HG03571 (cell line): ENCODE measurements around the gene SYNDIG1.

Experiments used
- ATAC-seq: cut with Tn5 transposase; IDR thresholded peaks from one replicate; pipeline ENCODE4 v1.9.1; 2021; ENCODE audit not compliant: unreplicated experiment

SYNDIG1 gene

DNA sequence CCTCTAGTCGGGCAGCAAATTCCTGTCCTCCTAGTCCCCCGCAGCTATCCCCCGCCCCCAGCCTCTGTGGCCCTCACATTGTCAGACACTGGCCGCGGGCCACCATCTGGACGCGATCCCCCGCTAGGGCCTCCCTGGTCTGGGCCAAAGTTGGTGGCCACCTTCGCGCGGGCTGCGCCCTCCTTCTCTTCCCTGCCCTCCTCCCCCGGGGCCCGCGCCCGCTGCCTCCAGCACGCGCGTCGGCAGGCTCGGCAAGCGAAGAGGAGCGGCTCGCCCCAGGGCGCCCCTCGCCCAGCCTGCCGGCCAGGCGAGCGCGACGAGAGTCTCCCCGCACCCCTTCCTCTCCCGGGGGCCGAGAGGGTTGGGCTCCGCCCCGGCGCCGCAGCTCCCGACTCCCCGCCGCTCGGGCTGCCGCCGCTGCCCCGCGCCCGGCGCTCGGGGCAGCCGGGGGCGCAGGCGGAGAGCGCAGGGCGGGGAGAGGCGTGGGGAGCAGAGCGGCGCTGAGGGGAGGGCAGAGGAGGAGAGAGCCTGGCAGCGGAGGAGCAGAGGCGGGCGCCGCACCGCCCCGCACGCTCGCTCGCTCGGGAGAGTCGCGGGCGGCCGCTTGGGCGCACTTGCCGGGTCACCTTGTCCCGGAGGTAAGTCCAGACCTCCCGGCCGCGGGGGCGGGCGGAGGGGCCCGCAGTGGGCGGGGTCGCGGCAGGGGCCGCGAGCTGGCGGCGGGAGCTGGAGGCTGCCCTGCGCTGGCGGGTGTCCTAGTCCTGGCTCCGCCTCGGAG lies at the start of gene SYNDIG1:
SYNDIG1 (plus strand) TSS at position 514 of the 778 bp plus-strand sequence. CDS start 73,469 bp downstream, outside the sequence.
- ATAC-seq = no peak

DNA sequence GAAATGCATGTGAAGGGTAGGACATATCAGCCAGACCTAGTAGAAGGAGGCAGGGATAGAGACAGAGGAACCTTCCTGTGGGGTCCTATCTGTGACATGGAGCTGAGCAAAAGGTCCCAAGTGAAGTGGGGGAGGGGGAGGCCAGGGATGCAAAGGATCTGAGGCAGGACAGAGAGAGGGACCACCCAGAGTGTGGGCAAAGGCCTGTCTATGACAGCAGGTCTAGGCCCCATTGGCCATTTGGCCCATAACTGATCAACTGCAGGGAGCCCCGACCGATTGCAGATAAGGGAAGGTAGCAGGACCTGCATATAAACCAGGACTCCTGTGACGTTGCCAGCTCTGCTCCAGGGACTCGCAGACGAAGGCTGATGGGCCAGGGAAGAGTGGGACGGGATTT lies 49.6 kb upstream of the SYNDIG1 start:
- no peak for ATAC-seq

DNA sequence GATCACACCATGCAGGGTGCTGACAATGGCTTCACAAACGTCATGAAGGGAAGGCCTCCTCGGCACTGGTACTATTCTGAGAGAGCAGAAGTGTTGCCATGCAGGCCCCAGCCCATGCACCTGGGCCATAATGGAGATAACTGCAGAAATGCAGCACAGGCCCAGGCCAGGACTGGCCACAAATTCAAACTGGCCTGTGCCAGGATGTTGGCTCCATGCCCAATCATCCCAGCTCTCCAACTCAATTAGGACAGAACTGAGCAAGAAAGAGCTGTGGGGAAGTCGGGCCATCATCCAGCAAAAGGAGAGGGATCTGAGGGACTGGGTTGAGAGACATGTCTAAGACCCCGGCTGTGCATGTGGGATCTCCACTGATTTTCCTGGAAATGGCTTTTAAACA lies 48.9 kb upstream of the SYNDIG1 start:
- no peak for ATAC-seq

DNA sequence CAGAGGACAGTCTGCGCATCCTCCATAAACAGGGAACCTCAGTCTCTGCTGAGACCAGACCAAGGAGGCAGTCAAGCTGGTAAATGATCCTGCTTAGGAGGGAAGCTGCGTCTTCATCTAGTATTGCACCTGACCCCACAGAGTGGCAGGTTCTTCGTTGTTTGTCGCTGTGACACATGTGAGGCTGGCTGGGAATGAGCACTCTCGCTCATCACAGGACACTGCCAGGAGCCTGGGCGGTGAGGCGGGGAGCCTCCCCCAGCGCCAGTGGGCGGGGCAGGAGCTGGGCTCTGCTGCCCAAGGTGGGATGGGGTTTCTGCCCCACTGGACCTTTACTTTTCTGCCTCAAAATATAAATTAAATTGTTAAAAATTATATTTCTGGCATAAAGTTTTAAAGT lies 48.4 kb upstream of the SYNDIG1 start:
- no peak for ATAC-seq

DNA sequence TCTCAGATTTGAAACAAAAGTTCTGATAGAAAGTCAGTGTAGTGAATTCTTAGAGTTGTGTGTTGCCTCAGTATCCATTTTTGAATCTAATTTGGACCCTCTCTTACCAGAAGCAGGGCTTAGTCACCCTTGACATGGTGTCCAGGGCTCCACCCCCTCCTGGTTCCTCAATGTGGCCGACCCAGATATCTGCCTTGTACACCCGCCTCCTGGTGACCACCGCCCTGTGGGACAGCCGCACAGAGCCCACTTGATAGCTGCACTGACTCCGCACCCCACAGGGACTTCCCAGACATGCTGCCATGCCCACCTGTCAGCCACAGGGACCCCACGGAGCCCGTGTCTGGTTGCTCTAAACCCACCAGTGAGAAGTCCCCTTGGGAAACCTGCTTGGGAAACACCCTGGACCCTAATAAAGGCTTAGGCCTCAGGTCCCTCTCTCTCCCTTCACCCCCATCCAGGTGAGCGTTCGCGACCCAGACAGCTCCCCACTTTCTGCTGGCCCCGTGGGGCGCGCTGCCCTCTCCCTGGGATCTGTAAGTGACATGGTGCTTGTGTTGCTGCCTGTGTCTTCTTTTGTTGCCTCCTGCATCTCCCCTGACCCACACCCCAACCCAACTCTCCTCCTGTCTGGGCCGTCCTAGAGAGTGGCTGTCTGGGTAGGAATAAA lies 47.2 kb upstream of the SYNDIG1 start:
- ATAC-seq = no peak

DNA sequence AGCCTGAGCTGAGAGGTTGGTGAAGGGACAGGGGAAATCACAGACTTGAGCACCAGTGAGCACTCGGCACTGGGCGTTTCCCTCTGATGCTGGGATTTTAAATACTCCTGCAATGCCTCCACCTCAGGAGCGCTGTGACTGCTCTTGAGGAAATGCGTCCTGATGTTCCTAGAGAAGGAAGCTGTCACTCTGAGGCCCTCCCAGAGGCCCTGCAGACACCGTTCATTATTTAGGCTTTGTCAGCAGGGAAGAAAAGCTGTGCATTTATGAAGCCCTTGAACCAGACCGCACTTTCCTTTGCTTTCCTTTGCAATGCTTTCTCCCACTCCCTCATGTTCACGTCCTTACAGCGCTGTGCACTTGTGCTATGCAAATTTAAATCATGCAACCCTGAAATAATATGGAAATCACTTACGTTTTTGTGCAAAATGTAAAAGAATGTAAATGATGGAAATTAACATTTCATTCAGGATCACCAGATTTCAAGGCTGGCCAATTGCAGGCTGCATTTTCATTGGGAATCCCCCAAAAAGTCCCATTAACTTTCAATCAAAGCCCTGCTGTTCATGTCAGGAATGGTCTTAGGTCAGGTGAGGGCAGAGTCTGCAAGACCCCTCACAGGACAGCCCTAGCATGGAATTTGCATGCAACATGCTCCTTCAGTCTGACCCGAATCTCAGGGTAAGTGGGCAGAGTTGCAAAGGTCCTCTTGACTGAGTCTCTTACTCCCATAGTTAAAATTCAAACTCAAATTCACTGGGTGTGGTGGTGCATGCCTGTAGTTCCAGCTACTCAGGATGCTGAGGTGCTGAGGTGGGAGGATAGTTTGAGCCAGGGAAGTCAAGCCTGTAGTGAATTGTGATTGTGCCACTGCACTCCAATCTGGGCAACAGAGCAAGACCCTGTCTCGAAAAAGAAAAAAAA lies 45.8 kb upstream of the SYNDIG1 start:
- no peak for ATAC-seq

DNA sequence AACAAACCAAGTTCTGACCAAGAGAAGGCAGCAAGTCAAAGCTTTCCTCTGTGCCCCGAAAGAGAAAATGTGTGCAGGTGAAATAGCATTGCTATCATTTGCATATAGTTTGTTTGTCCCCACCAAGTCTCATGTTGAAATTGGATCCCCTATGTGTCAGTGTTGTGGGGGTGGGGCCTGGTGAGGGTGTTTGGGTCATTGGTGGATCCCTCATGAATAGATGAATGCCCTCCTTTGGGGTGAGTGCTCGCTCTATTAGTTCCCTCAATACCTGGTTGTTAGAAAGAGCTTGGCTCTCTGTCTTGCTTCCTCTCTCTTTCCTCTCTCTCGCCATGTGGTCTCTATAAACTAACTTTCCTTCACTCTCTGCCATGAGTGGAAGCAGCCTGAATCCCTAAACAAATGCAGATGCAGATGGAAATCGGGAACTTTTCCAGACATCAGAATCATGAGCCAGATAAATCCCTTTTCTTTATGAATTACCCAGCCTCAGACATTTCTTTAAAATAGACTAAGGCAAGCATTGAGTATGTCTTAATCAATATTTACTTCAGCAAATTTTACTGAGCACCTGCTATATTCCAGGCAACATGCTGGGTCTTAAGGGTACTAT lies 43.8 kb upstream of the SYNDIG1 start:
- no peak for ATAC-seq

DNA sequence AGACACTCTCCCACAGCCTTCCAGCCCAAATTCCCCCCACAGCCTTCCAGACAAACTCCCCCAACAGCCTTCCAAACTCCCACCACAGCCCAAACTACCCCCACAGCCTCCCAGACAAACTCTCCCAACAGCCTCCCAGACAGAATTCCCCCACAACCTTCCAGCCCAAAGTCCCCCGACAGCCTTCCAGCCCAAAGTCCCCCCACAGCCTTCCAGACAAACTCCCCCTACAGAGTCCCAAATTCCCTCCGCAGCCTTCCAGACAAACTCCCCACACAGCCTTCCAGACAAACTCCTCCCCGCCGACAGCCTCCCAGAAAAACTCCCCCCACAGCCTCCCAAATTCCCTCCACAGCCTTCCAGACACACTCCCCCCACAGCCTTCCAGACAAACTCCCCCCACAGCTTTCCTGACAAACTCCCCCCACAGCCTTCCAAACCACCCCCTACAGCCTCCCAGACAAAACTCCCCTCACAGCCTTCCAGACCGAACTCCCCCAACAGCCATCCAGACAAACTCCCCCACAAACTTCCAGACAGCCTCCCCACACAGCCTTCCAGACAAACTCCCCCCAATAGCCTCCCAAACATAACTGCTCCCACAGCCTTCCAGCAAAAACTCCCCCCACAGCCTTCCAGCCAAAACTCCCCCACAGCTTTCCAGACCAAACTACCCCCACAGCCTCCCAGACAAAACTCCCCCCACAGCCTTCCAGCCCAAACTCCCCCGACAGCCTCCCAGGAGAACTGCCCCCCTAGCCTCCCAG lies 38.0 kb upstream of the SYNDIG1 start:
- ATAC-seq = no peak

DNA sequence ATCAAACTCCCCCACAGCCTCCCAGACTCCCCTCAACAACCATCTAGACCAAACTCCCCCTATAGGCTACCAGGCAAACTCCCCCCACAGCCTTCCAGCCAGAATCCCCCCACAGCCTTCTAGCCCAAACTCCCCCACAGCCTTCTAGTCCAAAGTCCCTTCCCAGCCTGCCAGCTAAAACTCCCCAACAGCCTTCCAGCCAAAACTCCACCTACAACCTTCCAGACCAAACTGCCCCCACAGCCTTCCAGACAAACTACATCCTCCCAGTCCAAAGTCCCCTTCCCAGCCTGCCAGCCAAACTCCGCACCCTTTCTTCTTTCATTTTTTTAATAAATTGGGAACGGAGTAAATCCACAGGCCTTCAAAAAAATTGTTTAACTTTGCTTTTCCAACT lies 37.4 kb upstream of the SYNDIG1 start:
- no peak for ATAC-seq

DNA sequence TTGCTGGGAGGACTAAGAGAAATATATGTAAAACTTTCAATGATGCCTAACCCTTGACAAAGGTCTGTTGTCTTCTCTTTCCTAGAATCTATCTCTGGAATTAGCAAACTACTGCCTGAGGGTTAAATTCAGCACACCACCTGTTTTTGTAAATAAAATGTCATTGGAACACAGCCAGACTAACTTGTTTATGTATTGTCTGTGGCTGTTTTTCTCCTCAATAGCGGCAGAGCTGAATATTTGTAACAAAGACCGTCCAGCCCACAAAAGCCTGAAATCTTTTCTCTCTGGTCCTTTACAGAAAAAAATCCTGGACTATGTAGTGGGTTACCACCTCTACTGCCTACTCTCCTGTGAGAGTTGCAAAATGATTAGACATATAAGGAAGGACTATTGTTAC lies 33.3 kb upstream of the SYNDIG1 start:
- no peak for ATAC-seq

DNA sequence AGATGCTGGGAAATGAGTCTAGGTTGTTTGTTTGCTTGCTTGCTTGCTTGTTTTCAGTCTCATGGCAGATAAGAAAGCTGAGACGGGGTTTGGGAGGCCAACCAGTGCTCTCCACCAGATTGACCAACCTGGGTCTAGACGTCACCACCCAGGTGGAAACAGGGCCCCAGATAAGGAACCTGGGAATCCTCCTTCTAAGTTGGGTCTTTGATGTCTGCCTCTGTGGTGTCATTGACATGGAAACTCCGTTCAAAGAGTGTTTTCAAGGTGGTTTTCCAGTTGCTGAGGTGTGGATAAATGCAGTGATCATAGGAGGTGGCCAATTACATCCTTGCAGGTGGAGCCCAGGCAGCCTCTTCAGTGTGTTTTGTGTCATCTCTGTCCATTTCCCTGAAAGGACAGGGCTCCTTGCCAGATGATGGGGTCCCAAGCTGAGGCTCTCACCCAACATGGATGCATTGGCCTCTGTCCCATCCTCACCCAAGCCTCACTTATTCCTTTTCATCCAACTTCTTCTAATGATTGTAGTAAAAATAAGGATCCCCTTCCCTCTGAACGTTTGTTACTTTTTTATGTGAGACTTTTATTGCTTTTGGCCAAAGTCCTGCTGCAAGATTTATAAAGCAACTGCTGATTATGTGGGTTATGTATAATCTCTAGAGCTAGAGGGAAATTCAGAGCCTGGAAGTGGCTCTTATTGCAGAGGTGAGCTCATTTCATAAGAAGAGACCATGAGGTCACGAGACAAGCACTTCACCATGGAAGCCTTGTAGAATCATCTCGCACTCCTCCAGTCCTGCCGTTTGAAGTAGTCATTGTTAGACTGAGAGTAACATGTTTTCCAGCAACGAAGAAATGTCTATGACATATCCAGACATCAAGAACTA lies 32.0 kb upstream of the SYNDIG1 start:
- ATAC-seq = no peak

DNA sequence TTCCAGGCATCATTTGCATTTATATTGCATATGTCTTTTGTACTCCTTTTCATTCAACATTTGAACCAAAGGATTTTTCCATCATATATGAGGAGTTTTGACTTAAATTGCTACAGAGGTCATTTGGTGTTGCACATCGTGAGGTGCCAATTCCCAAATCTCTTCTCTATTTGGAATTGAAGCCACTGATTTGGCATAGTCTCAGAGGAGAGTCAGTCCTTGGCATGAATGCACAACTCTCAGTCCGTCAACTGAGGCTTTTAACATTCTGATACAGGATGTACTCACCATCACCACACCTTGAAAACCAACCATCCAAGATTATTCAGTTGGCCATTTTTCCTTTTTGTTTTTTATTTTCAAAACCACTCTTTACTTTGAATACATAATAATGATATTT lies 31.1 kb upstream of the SYNDIG1 start:
- ATAC-seq = no peak

DNA sequence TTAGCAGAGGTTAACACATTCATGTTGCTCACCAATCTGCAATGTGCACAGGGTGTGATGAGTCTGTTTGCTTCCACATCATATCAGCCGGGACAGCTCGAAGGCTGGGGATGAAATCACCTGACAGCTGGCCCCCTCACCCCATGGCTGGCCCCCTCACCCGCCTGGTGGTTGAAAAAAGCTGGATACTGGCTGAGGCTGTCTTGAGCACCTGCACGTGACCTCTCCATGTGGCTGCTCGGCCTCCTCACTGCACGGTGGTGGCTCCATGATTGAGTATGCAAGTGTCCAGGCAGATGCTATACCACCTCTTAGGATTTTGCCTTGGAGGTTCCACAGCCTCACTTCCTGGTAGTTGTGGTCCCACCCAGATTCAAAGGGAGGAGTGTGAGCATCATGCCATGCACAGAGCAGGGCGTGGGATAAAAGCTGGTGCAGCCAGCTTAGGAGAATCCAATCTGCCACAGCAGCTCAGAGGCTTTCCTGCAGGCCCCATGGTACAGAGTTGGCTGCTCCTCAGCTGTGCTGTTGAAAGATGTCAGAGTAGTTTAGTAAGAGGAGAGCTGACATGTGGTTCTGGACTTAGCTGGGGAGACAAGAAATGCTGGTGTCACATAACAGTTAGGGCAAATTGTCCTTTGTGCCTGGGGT lies 29.6 kb upstream of the SYNDIG1 start:
- no peak for ATAC-seq

DNA sequence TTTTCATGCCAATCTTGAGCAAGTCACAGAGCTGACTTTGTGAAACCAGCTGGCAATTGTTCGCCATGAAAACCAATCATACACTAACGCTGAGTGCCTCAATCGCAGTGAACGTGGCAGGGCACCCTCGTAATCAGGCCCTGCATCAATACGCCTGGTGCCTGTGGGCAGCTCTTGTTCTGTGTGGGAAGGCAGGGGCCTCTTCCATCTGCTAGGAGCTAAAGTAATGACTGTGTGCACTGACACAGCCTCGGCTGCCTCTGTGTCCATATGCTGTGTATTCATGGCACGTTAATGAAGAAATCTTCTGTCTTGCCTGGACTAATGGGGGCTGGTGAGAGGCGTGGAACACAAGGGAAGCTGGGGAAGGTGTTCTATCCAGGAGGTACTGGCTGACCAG lies 27.8 kb upstream of the SYNDIG1 start:
- ATAC-seq = no peak

DNA sequence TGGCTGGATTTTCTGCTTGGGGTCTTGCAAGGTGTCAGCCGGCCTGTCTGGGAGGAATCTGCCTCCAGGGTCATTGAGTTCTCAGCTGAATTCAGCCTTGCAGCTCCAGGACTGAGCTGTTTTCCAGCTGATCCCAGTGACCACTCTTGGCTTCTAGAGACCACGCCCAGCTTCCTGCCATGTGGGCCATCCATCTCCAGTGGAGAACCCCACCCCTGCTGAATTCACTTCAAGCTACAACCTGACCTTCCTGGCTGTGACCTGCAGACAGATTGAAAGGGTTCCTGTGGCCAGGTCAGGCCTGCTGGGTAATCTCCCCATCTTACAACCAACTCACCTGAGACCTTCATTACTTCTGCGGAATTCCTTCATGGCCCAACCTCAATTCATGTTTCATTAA lies 26.5 kb upstream of the SYNDIG1 start:
- no peak for ATAC-seq

DNA sequence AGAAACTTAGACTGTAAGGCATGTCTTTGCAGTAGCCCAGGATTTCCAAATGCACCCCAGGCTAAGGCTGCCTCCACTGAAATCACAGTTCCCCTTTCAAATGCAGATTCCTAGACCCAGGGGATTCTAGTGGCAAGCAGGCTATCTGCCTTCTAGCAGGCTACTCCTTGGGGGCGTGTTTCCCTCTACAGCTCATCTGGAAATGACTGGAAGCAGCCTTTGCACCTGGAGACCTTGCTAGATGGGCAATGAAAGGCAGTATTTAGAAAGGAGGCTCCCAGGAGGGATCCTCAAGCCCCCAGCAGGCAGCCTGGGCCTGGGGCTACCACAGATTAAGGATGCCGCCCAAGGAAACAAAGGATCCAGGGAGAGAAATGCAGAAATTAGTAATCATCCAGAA lies 26.0 kb upstream of the SYNDIG1 start:
- no peak for ATAC-seq

DNA sequence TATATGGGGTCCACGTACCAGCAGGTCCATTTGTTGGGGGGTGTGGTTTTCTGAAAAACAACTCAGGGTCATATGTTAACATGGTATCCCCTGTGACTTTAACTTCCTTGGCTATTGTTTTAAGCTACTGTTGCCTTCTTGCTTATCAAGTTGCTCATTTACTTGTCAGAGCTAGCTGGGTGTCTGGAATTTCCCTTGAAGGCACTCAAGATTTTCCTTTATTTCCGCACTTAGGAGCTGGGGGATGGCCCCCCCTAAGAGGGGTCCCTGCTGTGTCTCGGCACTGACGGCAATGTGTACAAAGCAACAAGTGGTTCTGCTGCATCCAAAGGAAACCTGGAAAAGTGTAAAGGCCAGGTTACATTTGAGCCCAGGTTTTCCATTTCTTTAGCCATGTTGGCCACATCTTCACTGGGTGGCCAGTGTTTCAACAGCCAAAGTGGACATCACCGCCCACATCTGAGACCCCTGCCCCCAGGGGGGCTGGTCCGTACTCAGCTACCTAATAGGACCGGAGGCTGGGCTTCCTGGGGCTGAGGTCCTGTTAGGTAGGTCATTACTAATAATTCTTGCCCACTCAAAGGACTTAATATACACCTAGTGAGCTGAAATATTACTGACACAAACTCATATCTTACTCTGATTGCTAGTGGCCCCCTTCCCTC lies 24.8 kb upstream of the SYNDIG1 start:
- no peak for ATAC-seq

DNA sequence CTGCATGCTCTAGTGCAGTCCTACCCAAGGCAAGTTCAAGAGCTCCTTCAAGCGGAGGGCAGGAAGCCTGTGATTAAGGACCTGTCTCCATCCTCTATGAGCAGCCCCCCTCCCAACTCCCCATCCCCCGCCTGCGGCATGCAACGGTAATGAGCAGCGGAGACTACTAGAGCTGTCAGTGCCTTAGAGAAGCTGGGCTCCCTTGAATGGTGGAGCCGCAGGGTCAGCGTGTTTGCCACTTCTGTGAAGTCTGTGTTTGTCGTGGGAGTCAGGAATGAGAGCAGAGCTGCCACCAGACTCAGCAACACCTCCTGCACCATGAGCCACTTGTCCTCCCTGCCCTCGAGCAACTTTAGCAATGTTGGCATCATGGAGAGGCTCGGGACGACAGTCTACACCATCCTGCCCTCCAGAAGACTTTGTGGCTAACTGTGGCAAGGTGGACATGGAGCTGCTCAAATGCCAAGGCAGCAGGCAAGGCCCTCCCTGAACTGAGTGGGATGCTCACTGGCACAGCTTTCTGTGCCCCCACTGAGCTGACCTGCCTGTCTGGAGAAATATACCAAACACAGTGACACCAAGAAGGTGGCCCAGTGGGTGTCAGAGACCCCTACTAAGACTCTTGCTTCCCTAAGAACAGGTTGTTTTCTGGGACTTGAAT lies 23.8 kb upstream of the SYNDIG1 start:
- ATAC-seq = no peak
